HT-29 (cell line): ENCODE data around the gene C4orf36. TPM values are rescaled to one million over a fixed set of nuclear protein-coding genes. Genes with fewer than 3 reads are reported as not detected.

Experiments used
- DNase-seq: peaks from one replicate; pipeline ENCODE4 v3.0.0-alpha.2; 2015; ENCODE audit warnings: low spot score
- total RNA-seq: library from RNA; depleted of rRNA; stranded (reverse); fragments of >200 nt; shearing (Covaris generic); gene quantifications from 2 replicates; pipeline ENCODE4 v1.2.3, GENCODE V29; 2014; rRNA removed

The C4orf36 gene
- total RNA-seq: 0.10 and 0.41 TPM in 2 replicates

GRCh38 chr4:86891762-86892635, at the start of gene C4orf36:
Gene C4orf36, minus strand, starts transcription at chr4:86892422. Its CDS starts 902 bp downstream, at chr4:86891520.
- peak; percentile 86 for DNase-seq

- no peak for DNase-seq
These were observed 48.8 kb upstream of the C4orf36 start for GRCh38 chr4:86940920-86941460.

- no peak for DNase-seq
These were observed 47.7 kb upstream of the C4orf36 start for GRCh38 chr4:86939729-86940575.

- DNase-seq: peak; percentile 35
These were observed 46.7 kb upstream of the C4orf36 start for GRCh38 chr4:86938771-86939520.

GRCh38 chr4:86935853-86936733, 43.9 kb upstream of the C4orf36 start:
- DNase-seq: peak; percentile 88

GRCh38 chr4:86935566-86935852, 43.3 kb upstream of the C4orf36 start:
- DNase-seq: peak; percentile 61

GRCh38 chr4:86934771-86935565, 42.7 kb upstream of the C4orf36 start, which contains the start of gene AFF1:
Gene AFF1, plus strand, starts transcription at chr4:86935011. Its CDS starts 13,523 bp downstream, at chr4:86948534.
- DNase-seq: peak; percentile 91

GRCh38 chr4:86934147-86934770, 42.0 kb upstream of the C4orf36 start:
- peak; percentile 59 for DNase-seq

GRCh38 chr4:86928400-86929255, 36.4 kb upstream of the C4orf36 start:
- DNase-seq: no peak

- no peak for DNase-seq
These were observed 35.7 kb upstream of the C4orf36 start for GRCh38 chr4:86927843-86928395.

- DNase-seq: no peak
These were observed 34.3 kb upstream of the C4orf36 start for GRCh38 chr4:86926435-86927086.

GRCh38 chr4:86924811-86925210, 32.6 kb upstream of the C4orf36 start:
- DNase-seq: no peak

- DNase-seq: no peak
These were observed 29.5 kb upstream of the C4orf36 start for GRCh38 chr4:86921608-86922252.

GRCh38 chr4:86919561-86920223, 27.5 kb upstream of the C4orf36 start:
- DNase-seq: no peak

- DNase-seq: no peak
These were observed 26.4 kb upstream of the C4orf36 start for GRCh38 chr4:86918539-86919072.
